CD4-positive, alpha-beta T cell treated with Interleukin-17A for 1 hour (primary cell): ENCODE data around the gene MOBP.
"Not testable (repeated sequence)": the region's sequence is repeated elsewhere in the genome, so short reads cannot be mapped to it uniquely, and the experiment has no call there.

ENCODE experiments used
- DNase-seq: peaks from one replicate; pipeline ENCODE4 v3.0.0-alpha.2; 2020

Gene MOBP, protein sequence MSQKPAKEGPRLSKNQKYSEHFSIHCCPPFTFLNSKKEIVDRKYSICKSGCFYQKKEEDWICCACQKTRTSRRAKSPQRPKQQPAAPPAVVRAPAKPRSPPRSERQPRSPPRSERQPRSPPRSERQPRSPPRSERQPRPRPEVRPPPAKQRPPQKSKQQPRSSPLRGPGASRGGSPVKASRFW

DNA sequence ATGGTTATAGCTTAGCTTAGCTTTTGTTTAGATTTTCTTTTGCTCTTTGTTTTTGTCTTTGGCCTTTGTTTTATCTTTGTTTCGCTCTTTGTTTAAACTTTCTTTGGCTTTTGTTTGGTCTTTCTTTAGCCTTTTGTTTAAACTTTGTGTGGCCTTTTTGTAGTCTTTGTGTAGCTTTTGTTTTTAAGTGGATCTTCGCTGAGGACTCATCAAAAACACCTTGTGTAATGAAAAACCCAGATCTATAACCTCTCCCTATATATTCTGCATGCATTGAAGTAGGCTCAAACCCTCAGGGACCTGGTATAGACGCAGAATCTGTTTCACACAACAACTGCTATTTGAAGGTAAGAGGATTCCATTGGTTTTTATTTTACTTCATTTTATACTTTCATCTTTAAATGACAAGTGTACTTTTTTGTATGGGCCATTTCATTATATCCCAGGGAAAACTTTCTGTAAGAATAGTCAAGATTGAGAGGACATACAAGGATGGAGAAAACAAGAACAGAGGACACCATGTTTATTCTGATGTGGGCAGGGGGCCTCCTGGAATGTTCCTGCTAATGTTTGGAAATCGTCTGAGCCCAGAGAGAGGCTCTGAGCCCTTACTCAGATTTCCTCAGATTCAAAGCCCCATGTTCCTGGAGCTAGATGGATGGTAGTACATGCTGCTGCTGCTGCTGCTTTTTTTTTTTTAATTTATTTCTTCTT lies at the start of gene MOBP:
MOBP (plus strand) TSS at position 287 of the 714 bp plus-strand sequence. CDS start 34,390 bp downstream, outside the sequence.
- DNase-seq: no peak

DNA sequence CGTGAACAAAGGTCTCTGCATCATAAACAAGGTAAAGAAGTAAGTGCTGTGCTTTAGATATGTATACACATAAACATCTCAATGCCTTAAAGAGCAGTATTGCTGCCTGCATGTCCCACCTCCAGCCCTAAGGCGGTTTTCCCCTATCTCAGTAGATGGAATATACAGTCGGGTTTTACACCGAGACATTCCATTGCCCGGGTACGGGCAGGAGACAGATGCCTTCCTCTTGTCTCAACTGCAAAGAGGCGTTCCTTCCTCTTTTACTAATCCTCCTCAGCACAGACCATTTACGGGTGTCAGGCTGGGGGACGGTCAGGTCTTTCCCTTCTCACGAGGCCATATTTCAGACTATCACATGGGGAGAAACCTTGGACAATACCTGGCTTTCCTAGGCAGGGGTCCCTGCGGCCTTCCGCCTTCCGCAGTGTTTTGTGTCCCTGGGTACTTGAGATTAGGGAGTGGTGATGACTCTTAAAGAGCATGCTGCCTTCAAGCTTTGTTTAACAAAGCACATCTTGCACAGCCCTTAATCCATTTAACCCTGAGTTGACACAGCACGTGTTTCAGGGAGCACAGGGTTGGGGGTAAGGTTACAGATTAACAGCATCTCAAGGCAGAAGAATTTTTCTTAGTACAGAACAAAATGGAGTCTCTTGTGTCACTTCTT lies 48.8 kb upstream of the MOBP start:
- not testable (repeated sequence) for DNase-seq

DNA sequence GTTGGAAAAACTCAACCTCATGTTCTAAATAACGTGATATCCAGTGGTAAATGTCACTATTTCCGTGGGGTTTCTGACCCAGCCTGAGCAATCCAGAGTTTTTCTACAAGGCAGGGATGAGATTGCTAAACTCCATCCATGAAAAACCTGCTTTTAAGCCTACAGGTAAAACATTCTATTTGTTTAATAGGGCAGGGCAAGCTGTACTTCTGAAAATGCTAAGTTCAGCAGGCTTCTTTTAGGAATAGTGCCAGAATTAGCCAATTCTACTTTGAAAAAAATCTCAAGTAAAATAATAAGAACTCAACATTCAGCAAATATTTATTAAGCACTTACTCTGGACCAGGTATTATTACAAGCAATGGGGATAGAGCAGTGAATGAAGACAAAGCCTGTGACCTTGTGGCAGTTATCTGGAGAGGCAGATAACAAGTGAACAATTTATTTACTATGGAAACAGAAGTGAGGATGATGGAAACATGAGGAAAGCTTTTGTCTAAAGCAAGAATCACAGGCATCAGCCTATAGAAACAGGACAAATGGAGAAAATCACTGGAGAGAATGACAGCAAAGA lies 47.7 kb upstream of the MOBP start:
- no peak for DNase-seq

DNA sequence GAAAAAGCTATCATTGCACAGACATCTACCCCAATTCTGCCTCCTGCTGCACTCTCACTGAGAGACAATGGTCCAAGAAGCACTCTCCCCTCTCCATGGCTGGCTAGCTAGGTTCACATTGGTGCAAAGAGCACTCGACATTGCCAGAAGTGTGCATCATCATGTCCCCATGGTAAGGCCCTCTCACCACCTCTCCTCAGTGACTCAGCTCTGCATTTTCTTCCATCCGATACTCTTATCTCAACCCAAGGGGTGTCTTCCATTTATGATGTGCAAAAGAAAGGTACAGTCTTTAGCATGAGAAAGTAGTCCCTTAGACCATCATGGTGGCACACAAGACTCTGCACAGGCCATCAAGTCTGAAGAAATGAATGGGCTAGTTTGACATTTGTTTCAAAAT lies 46.9 kb upstream of the MOBP start:
- DNase-seq: no peak

DNA sequence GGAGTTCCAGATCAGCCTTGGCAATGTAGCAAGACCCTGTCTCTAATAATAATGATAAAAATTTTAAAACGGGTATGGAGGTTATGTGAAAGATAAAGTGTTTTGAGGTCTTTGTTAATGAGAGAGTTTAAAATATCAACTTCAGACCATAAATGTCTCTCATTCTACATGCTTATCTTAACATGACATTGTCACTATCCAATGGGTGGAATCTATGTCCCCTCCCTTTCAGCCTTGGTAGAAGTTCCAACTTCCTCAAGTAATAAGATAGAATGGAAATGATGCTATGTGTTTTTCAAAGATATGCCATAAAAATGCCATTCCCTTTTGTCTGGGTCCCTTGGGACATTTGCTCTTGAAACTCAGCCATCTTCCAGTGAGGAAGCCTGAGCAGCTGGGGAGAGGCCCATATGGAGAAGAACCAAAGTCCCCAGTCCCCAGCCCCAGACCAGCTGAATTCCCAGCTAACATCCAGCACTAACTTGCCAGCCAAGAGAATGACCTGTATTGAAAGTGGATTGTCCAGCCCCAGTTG lies 44.0 kb upstream of the MOBP start:
- no peak for DNase-seq

DNA sequence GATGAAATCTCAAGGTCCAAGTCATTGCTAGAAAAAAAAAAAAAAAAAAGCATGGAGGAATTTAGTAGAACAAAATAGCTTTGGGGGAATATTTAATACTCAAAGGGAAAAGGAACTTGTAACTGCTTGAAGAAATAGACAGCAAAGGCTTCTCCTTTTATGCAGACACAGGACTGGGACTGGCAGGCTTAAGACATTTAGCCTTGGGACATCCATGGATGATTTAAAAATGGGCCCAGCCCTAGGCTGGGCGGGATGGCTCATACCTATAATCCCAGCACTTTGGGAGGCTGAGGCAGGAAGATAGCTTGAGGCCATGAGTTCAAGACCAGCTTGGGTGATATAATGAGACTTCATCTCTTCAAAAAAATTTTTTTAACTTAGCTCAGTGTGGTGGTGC lies 41.2 kb upstream of the MOBP start:
- no peak for DNase-seq

DNA sequence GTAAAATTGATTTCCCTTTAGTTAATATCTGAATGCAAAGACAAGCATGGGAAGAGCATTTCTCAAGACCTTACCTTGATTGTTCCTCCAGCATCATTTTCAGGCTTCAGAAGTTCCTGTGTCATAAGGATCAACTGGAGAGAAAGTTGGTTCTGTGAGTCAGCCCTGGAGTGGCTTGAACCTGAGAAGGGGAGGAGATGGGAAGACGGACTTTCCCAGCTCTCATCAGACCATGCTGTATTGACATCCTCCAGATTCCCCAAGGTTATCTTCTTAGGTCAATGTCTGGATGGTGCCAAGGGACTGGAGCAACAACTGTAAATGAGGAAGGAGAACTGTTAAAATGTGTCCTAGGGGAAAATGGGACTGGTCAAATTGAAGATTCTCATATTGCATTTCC lies 40.0 kb upstream of the MOBP start:
- no peak for DNase-seq

DNA sequence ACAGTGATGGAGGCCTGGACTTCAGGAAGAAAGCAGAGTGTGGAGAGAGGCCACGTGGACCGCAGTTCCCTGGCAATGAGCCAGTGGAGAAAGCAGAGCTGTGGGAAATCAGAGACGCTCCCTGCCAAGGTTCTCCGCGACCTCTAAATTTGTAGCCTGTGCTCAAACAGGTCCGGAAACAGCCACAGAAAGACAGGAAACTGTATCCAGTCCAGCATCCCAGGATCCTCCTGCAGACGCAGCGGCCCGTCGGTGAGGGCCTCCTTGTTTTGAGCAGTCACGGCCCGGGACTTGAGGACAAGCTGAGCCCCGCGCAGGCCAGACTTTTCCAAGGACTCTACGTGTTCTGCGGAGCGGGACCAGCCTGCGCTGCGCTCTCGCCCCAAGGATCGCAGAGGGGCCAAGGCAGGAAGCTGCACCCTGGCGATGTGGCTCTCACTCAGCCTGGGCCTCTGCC lies 38.7 kb upstream of the MOBP start:
- DNase-seq: no peak

DNA sequence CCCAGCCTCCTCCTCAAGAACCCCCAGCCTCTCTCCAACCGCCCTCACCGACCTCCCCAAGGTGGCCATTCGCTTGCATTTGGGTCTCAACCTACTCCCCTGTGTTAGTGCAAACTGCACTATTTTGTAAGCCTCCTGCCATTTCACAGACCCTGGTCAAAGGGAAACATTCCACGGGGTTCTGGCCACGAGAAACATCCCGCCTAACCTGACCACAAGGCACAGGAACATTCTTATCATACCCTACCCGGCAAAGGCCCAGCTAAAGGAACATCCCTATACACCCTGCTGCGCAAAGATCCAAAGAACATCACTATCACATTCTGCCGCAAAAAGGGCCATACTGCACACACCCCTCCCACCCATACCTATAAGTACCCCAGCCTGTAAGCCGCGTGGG lies 38.0 kb upstream of the MOBP start:
- DNase-seq: no peak

DNA sequence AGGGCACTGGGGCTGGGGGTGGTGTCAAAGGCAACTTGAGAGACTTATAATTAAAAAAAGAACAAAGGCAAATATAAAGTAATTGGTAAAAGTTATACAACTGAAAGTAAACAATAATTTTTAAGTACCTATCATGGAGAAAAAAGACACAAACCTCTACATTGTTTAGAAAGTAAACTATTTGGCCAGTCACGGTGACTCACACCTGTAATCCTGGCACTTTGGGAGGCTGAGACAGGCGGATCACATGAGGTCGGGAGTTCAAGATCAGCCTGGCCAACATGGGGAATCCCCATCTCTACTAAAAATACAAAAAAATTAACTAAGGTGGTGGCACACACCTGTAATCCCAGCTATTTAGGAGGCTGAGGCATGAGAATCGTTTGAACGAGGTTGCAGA lies 35.1 kb upstream of the MOBP start:
- DNase-seq: no peak

DNA sequence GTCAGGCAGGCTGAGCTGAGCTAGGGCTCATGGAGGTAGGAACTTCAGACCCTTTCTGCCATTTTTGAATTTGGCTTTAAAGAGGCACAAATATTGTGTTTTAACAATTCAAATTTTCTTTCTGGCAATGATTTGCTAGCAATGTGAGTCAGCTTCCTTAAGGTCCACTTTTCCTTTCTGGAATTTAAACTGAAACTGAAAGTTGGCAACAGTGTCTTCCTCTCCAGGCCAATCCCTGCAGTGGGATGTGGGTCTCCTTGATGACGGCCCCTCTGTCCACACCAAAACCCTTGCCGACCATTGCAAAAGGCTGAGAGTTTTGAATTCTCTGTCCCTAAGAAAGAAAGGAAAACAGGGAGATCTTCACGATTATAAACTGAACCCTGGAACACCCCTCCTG lies 33.8 kb upstream of the MOBP start:
- no peak for DNase-seq

DNA sequence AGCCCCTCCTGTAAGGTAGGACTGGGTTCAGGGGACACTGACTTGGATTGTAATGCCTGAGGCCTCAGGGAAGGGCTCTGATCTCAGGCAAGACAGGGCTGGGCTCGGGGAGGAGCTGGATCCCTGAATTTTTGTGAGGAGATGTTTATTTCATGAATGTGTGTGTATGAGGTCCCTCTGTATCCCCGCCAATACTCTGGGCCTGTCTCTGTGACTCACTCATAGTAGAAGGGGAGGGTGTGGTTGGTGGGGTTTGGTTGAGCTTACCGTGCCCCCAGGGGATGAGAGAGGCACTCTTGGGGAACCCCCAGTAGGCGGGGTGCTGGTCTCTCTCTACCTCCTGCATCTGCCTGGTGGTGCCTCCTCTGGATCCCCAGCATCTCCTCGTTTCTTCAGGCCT lies 32.9 kb upstream of the MOBP start:
- DNase-seq: no peak

DNA sequence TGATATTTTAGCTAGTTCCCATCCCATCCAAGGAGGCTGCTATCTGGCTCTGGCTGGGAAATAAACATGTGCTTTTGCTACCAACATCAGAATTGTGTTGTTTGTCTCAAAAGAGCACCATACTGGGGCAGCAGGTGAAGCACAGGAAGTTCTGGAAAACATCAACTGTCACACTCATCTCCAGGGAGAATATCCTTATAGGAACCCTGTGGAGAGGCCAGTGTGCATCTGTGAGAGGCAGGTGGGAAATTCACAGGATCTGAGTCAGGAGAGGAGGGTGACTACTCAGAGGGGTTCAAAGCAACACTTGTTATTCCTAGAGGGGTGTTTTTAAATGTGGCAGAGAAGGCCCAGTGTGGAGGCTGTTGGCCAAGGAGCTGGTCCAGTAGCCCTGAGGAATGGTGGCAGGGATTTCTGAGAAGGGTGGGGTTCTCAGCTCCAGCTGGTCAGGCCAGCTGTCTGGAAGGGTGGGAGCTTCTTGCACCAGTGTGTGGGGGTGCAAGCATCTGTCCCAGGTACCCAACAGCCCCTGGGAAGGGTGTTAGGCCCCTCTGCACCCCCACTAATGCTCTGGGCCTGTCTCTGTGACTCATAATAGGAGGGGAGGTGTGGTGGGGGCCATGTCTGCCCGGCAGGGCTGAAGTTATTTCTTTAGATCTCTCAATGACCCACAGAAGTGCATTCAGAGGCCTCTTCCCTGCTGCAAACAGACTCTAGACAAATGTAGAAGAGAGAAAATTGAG lies 32.3 kb upstream of the MOBP start:
- DNase-seq: no peak

DNA sequence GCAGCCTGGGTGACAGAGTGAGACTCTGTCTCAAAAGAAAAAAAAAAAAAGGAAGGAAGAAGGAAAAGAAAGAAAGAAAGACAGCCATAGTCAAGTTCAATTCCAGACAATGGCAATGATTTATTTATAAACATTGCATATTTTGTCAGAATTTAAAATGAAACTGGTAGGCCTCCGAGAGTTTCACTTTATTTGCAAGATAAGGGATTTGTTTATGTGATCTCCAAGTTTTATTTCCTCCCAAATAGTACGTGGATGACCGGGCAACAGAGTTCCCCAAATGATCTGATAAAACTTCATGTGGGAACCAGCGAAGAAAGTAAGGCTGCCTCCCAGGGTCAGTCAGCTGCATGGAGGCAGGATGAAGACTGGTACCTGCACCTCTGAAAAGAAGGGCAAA lies 28.6 kb upstream of the MOBP start:
- no peak for DNase-seq

DNA sequence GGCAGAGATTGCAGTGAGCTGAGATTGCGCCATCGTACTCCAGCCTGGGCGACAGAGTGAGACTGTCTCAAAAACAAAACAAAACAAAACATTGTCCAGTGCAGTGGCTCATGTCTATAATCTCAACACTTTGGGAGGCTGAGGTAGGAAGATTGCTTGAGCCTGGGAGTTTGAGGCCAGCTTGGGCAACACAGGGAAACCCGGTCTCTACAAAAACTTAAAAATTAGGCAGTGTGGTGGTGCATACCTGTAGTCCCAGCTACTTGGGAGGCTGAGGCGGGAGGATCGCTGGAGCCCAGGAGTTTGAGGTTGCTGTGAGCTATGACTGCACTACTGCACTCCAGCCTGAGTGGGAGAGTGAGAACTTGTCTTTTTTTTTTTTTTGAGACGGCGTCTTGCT lies 27.2 kb upstream of the MOBP start:
- DNase-seq: no peak

DNA sequence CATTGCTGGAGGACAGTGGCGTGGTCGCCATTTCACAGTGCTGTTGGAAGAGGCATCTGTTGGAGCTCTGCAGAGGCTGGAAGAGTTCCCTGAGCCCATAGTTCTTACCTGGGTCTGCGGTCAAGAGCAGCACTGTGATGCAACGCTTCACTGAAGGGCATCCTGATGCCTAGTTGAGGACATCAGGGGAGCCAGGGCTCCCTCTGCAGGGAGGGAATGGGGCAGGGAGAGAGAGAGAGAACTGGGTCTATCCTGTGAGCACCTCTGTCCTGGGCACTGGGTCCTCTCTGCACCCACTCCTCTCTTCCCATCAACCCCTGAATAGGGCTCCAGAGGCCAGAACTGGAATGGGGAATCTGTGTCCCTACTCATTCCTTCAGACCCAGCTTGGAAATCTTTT lies 23.9 kb upstream of the MOBP start:
- no peak for DNase-seq

DNA sequence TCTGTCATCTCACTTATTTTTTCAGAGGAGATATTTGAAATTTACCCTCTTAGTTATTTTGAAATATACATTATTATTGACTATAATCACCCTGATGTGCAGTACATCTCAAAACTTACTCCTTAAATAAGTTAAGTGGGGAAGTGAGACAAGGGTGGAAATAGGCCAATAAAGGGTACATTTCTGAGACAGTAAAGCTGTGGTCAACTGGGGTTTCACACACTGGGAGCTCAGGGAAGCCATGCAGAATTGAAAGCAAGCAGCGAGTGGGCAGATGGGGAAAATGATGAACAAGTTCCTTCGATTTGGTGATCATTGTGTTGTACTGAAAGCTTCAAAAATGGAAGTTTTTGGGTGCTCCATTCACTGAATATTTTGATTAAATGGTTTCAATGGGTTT lies 21.6 kb upstream of the MOBP start:
- DNase-seq: no peak

DNA sequence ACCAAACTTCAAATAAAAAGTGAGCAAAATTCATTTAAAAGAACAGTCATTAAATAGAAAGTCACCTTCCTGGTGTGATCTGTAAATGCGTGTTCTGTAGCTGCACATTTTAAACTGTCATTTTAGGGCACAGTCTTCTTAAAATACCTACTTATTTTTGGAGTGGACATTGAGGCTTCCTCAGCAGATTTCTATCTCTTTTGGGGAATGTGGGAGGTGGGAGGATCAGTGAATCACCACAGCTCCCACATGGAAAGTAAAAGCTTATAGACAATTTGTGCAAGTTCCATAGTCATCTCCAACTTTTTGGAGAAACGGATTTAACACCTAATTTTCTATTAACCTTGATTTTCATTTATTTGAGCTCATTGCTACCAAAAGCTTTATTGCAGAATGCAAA lies 21.0 kb upstream of the MOBP start:
- DNase-seq: no peak

DNA sequence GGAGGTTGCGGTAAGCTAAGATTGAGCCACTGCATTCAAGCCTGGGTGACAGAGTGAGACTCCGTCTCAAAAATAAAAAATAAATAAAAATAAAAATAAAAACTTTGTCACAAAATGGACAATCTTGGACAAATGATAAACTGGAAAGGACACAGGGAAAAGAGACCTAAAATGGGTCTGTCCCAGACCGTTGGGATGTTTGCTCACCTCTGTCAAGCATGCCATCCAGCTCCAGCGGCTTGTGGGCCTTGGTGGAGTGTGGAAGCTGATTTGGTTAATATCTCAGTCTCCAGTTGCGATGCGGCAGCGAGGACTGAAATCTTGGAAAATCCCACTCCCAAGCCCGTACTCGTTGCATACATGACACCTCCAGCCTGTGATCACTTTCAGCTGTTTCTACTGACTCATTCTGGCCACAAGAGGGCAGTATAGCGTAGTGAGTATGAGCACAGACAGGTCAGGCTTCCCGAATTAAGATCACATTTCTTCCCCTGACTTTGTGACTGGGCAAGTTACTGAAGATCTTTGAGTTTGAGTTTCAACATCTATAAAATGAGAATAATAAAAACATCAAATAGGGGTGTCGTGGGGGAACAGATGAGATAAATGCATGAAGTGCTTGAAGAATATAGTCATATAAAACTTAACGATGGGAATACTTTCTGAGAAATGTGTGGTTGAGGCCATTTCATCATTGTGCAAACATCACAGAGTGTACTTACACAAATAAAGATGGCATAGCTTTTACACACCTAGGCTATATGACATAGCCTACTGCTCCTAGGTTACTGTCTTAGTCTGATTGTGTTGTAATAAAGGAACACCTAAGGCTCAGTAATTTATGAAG lies 19.6 kb upstream of the MOBP start:
- DNase-seq: peak; percentile 72

DNA sequence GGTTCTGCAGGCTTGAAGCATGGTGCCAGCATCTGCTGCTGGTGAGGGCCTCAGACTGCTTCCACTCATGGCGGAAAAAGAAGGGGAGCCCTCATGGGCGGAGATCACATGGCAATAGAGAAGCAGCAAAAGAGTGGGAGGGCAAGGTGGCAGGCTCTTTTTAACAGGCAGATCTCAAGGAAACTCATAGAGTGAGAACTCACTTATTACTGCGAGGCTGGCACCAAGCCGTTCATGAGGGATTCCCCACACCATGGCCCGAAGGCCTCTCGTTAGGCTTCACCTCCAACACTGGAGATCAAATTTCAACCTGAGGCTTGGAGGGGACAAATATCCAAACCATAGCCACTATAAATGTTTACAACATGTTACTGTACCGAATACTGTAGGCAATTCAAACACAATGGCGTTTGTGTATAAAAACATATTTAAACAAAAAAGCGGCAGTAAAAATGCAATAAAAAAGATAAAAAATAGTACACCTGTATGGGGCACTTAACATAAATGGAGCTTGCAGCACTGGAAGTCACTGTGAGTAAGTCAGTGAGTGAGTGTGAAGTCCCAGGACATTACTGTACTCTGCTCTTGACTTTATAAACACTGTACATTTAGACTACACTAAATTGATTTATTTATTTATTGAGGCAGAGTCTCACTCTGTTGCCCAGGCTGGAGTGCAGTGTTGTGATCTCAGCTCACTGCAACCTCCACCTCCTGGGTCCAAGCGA lies 18.8 kb upstream of the MOBP start:
- no peak for DNase-seq

DNA sequence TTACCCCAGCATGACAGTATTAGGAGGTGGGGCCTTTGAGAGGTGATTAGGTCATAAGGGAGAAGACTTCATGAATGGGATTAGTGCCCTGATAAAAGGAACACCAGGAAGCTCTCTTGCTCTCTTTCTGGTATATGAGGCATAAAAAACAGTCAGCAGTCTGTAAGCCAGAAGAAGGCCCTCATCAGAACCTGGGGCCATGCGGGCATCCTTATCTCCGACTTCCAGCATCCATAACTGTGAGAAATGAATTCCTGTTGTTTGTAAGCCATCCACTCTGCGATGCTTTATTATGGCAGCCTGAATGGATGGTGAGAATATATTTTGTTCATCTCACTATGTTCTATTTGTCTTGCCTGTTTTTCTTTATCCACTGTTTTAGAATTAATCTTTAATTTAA lies 17.7 kb upstream of the MOBP start:
- DNase-seq: no peak
